ENCODE results near the gene CRYBA4. TPM values are rescaled to one million over a fixed set of nuclear protein-coding genes. Genes with fewer than 3 reads are reported as not detected.

Gene CRYBA4
- polyA plus RNA-seq, 1 donor (not counting 4 experiments of a cell fraction or from before 2014, with no cell fraction given) = not detected

- Histone ChIP-seq H2AFZ (ENCODE audit: control insufficient read depth, low read length) (no peak overlapping the region), H4K20me1 (ENCODE audit: control insufficient read depth, extremely low read depth, insufficient read depth, low read length) (no peaks in the 10 kb centered on the region), H3K9me1 (ENCODE audit: control insufficient read depth, extremely low read depth, insufficient read depth, low read length) (no peaks in the 10 kb centered on the region), H3K36me3 (ENCODE audit: control insufficient read depth in 2 of 2, extremely low read depth in 1 of 2, insufficient read depth in 2 of 2, low read length in 2 of 2) (no peaks in the 10 kb centered on the region), H3K9ac (ENCODE audit: control insufficient read depth, extremely low read depth, insufficient read depth, low read length) (no peak overlapping the region), H3K4me2 (ENCODE audit: control insufficient read depth, extremely low read depth, insufficient read depth, low read depth, low read length) (no peak overlapping the region), H3K4me1 (ENCODE audit: control insufficient read depth, extremely low read depth, insufficient read depth, low read length) (no peaks in the 10 kb centered on the region), H3K27me3 (ENCODE audit: control insufficient read depth, extremely low read depth, insufficient read depth, low read length) (no peaks in the 10 kb centered on the region), H3K9me3 (ENCODE audit: control insufficient read depth, low read depth, low read length) (no peaks in the 10 kb centered on the region), H3K27ac (ENCODE audit: control insufficient read depth, insufficient read depth, low read length) (no peak overlapping the region), H3K4me3 (ENCODE audit: control insufficient read depth in 2 of 3, extremely low read depth in 1 of 3, insufficient read depth in 2 of 3, low read depth in 1 of 3, low read length in 3 of 3) (no peak overlapping the region), H3K79me2 (ENCODE audit: control insufficient read depth, insufficient read depth, low read length) (no peaks in the 10 kb centered on the region)
- TF ChIP-seq EZH2 (IDR thresholded peaks at IDR 0.05; ENCODE audit: low read length) = no peak
- TF ChIP-seq, protein P1, sequence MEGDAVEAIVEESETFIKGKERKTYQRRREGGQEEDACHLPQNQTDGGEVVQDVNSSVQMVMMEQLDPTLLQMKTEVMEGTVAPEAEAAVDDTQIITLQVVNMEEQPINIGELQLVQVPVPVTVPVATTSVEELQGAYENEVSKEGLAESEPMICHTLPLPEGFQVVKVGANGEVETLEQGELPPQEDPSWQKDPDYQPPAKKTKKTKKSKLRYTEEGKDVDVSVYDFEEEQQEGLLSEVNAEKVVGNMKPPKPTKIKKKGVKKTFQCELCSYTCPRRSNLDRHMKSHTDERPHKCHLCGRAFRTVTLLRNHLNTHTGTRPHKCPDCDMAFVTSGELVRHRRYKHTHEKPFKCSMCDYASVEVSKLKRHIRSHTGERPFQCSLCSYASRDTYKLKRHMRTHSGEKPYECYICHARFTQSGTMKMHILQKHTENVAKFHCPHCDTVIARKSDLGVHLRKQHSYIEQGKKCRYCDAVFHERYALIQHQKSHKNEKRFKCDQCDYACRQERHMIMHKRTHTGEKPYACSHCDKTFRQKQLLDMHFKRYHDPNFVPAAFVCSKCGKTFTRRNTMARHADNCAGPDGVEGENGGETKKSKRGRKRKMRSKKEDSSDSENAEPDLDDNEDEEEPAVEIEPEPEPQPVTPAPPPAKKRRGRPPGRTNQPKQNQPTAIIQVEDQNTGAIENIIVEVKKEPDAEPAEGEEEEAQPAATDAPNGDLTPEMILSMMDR (optimal IDR thresholded peaks at IDR 0.05 in 1 of 3, IDR thresholded peaks at IDR 0.05 in 1 of 3, conservative IDR thresholded peaks at IDR 0.05 in 1 of 3; ENCODE audit: extremely low read depth in 1 of 3, insufficient read depth in 2 of 3, low read length in 3 of 3) = no peak
- FAIRE-seq (no peak), DNase-seq (ENCODE audit: low read depth, low spot score) (no peak)
- dilution Hi-C loops (cut with MboI; ENCODE audit: extremely low pct_ligation_motif_present, low sequenced_read_pairs) = no loop called here
Measured at GRCh38 chr22:26629988-26630761, 8.4 kb downstream of the CRYBA4 start.

DNA sequence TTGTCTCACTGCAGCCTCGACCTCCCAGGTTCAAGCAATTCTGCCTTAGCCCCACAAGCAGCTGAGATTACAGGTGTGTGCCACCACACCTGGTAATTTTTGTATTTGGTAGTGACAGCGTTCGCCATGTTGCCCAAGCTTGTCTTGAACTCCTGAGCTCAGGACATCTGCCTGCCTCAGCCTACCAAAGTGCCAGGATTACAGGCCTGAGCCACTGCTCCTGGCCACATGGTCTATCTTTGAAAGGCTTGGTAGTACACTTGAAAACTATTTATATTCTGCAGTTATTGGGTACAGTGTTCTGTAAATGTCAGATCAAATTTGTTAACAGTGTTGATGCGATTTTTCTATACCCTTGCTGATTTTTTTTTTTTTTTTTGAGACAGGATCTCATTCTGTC lies 9.5 kb downstream of the CRYBA4 start:
- dilution Hi-C loops (cut with MboI; ENCODE audit: extremely low pct_ligation_motif_present, low sequenced_read_pairs) = no loop called here

More for the DNA sequence above, 9.5 kb downstream of the CRYBA4 start:
- H3K9me3 ChIP-seq (ENCODE audit: control insufficient read depth, low read depth, low read length) = no peaks in the 10 kb centered on the region
- no peaks in the 10 kb centered on the region for H4K20me1 ChIP-seq (ENCODE audit: control insufficient read depth, extremely low read depth, insufficient read depth, low read length)
- TF ChIP-seq, protein P1 (optimal IDR thresholded peaks at IDR 0.05 in 1 of 3, IDR thresholded peaks at IDR 0.05 in 1 of 3, conservative IDR thresholded peaks at IDR 0.05 in 1 of 3; ENCODE audit: extremely low read depth in 1 of 3, insufficient read depth in 2 of 3, low read length in 3 of 3) = no peak
- no peak for TF ChIP-seq EZH2 (IDR thresholded peaks at IDR 0.05; ENCODE audit: low read length)
- no peaks in the 10 kb centered on the region for H3K27me3 ChIP-seq (ENCODE audit: control insufficient read depth, extremely low read depth, insufficient read depth, low read length)
- no peaks in the 10 kb centered on the region for H3K9me1 ChIP-seq (ENCODE audit: control insufficient read depth, extremely low read depth, insufficient read depth, low read length)
- no peak overlapping the region for H3K4me3 ChIP-seq (ENCODE audit: control insufficient read depth in 2 of 3, extremely low read depth in 1 of 3, insufficient read depth in 2 of 3, low read depth in 1 of 3, low read length in 3 of 3)
- no peaks in the 10 kb centered on the region for H3K36me3 ChIP-seq (ENCODE audit: control insufficient read depth in 2 of 2, extremely low read depth in 1 of 2, insufficient read depth in 2 of 2, low read length in 2 of 2)
- no peak overlapping the region for H2AFZ ChIP-seq (ENCODE audit: control insufficient read depth, low read length)
- H3K4me2 ChIP-seq (ENCODE audit: control insufficient read depth, extremely low read depth, insufficient read depth, low read depth, low read length) = no peak overlapping the region
- H3K79me2 ChIP-seq (ENCODE audit: control insufficient read depth, insufficient read depth, low read length) = no peaks in the 10 kb centered on the region
- FAIRE-seq (no peak), DNase-seq (ENCODE audit: low read depth, low spot score) (no peak)
- no peaks in the 10 kb centered on the region for H3K4me1 ChIP-seq (ENCODE audit: control insufficient read depth, extremely low read depth, insufficient read depth, low read length)
- no peak overlapping the region for H3K27ac ChIP-seq (ENCODE audit: control insufficient read depth, insufficient read depth, low read length)
- H3K9ac ChIP-seq (ENCODE audit: control insufficient read depth, extremely low read depth, insufficient read depth, low read length) = no peak overlapping the region
